H9 (cell line): Measurements from ENCODE around the gene ARL5A. TPM values are rescaled to one million over a fixed set of nuclear protein-coding genes. Genes with fewer than 3 reads are reported as not detected.

Experiments used
- DNase-seq: peaks from one replicate; pipeline ENCODE4 v3.0.0-alpha.2; 2017
- H2AFZ ChIP-seq: one replicate; pipeline ENCODE4 v1.6.1; 2013; ENCODE audit warnings: mild to moderate bottlenecking, low read length, control low read depth, moderate library complexity
- H2AK5ac ChIP-seq: 2 replicates; pipeline ENCODE4 v1.6.1; 2013; ENCODE audit warnings: low read length, control low read depth, mixed read lengths; ENCODE audit not compliant: insufficient read length
- H2BK120ac ChIP-seq: one replicate; pipeline ENCODE4 v1.6.1; 2013; ENCODE audit warnings: low read depth, mild to moderate bottlenecking, low read length, control low read depth, inconsistent platforms; ENCODE audit not compliant: poor library complexity, severe bottlenecking
- H2BK12ac ChIP-seq: 2 replicates; pipeline ENCODE4 v1.6.1; 2013; ENCODE audit warnings: low read length, control low read depth, mixed read lengths, low read depth; ENCODE audit not compliant: insufficient read length
- H2BK15ac ChIP-seq: 2 replicates; pipeline ENCODE4 v1.6.1; 2013; ENCODE audit warnings: low read depth, low read length, control low read depth
- H2BK20ac ChIP-seq: one replicate; pipeline ENCODE4 v1.6.1; 2013; ENCODE audit warnings: low read depth, mild to moderate bottlenecking, low read length, control low read depth, inconsistent platforms; ENCODE audit not compliant: poor library complexity, severe bottlenecking
- H2BK5ac ChIP-seq: 2 replicates; pipeline ENCODE4 v1.6.1; 2013; ENCODE audit warnings: low read length, control low read depth, mixed read lengths; ENCODE audit not compliant: insufficient read length
- H3K14ac ChIP-seq: 2 replicates; pipeline ENCODE4 v1.6.1; 2013; ENCODE audit warnings: low read length, control low read depth; ENCODE audit not compliant: insufficient read depth
- H3K18ac ChIP-seq: 2 replicates; pipeline ENCODE4 v1.6.1; 2013; ENCODE audit warnings: low read depth, mild to moderate bottlenecking, mixed read lengths, low read length, control low read depth; ENCODE audit not compliant: insufficient read length
- H3K23ac ChIP-seq: 2 replicates; pipeline ENCODE4 v1.6.1; 2013; ENCODE audit warnings: low read length, control low read depth, mixed read lengths, low read depth; ENCODE audit not compliant: insufficient read length
- H3K23me2 ChIP-seq: 2 replicates; pipeline ENCODE4 v1.6.1; 2013; ENCODE audit warnings: low read depth, mild to moderate bottlenecking, mixed read lengths, low read length, control low read depth; ENCODE audit not compliant: insufficient read length, poor library complexity, severe bottlenecking
- H3K27ac ChIP-seq: 2 replicates; pipeline ENCODE4 v1.5.1; 2013; ENCODE audit warnings: low read length, control low read depth, mixed read lengths, low read depth; ENCODE audit not compliant: insufficient read length
- H3K27me3 ChIP-seq: 2 replicates; pipeline ENCODE4 v1.6.1; 2013; ENCODE audit warnings: low read length, control low read depth, inconsistent platforms; ENCODE audit not compliant: insufficient read depth
- H3K4ac ChIP-seq: 2 replicates; pipeline ENCODE4 v1.6.1; 2013; ENCODE audit warnings: low read depth, mild to moderate bottlenecking, control low read depth, inconsistent platforms, low read length, moderate library complexity
- H3K4me1 ChIP-seq: 2 replicates; pipeline ENCODE4 v1.6.1; 2013; ENCODE audit warnings: low read length, control low read depth, inconsistent platforms; ENCODE audit not compliant: insufficient read depth
- H3K4me2 ChIP-seq: 2 replicates; pipeline ENCODE4 v1.6.1; 2013; ENCODE audit warnings: low read length, control low read depth, mixed read lengths; ENCODE audit not compliant: insufficient read length, insufficient read depth
- H3K56ac ChIP-seq: 2 replicates; pipeline ENCODE4 v1.6.1; 2013; ENCODE audit warnings: low read depth, mild to moderate bottlenecking, mixed read lengths, low read length, control low read depth; ENCODE audit not compliant: insufficient read length
- H3K79me1 ChIP-seq: 2 replicates; pipeline ENCODE4 v1.6.1; 2013; ENCODE audit warnings: low read depth, mild to moderate bottlenecking, moderate library complexity, low read length, control low read depth, inconsistent platforms; ENCODE audit not compliant: insufficient read depth, poor library complexity, severe bottlenecking
- H3K79me2 ChIP-seq: 2 replicates; pipeline ENCODE4 v1.6.1; 2013; ENCODE audit warnings: low read length, control low read depth, inconsistent platforms; ENCODE audit not compliant: insufficient read depth
- H3K9ac ChIP-seq: 2 replicates; pipeline ENCODE4 v1.6.1; 2013; ENCODE audit warnings: low read length, control low read depth, mixed read lengths; ENCODE audit not compliant: insufficient read length; ENCODE audit errors: extremely low read depth
- H3K9me3 ChIP-seq: one replicate; pipeline ENCODE4 v1.6.1; 2013; ENCODE audit warnings: low read depth, low read length, inconsistent platforms; ENCODE audit not compliant: control insufficient read depth
- H3T11ph ChIP-seq: one replicate; pipeline ENCODE4 v1.6.1; 2013; ENCODE audit warnings: mild to moderate bottlenecking, low read length, control low read depth, inconsistent platforms
- H4K20me1 ChIP-seq: one replicate; pipeline ENCODE4 v1.6.1; 2013; ENCODE audit not compliant: control insufficient read depth, insufficient read length, insufficient read depth
- H4K5ac ChIP-seq: 2 replicates; pipeline ENCODE4 v1.6.1; 2013; ENCODE audit warnings: low read depth, mild to moderate bottlenecking, mixed read lengths, low read length, control low read depth; ENCODE audit not compliant: insufficient read length
- H4K8ac ChIP-seq: replicated peaks from 2 replicates; pipeline ENCODE4 v1.6.1; 2013; ENCODE audit warnings: low read length, control low read depth, mixed read lengths, low read depth; ENCODE audit not compliant: insufficient read length
- H4K91ac ChIP-seq: 2 replicates; pipeline ENCODE4 v1.6.1; 2013; ENCODE audit warnings: low read depth, mild to moderate bottlenecking, moderate library complexity, mixed read lengths, low read length, control low read depth; ENCODE audit not compliant: insufficient read length
- H3K27ac Mint-ChIP-seq, 3 experiments: 2 replicates in 2 of 3; 3 replicates in 1 of 3; pipeline ENCODE4 v1.8.0; 2020 to 2021; ENCODE audit warnings: mixed read lengths in 3 of 3, mild to moderate bottlenecking in 1 of 3, moderate library complexity in 1 of 3
- H3K27me3 Mint-ChIP-seq: 2 replicates; pipeline ENCODE4 v1.8.0; 2021; ENCODE audit warnings: low read depth, mild to moderate bottlenecking, moderate library complexity, mixed read lengths
- H3K36me3 Mint-ChIP-seq, 3 experiments: 2 replicates in 2 of 3; 3 replicates in 1 of 3; pipeline ENCODE4 v1.8.0; 2020 to 2021; ENCODE audit warnings: low read depth in 3 of 3, mixed read lengths in 3 of 3; ENCODE audit not compliant: insufficient read depth in 1 of 3
- H3K4me1 Mint-ChIP-seq, 2 experiments: 2 replicates each; pipeline ENCODE4 v1.8.0; 2020; ENCODE audit warnings: mixed read lengths in 2 of 2
- H3K4me3 Mint-ChIP-seq, 2 experiments: 2 replicates in 1 of 2; 3 replicates in 1 of 2; pipeline ENCODE4 v1.8.0; 2020 to 2021; ENCODE audit warnings: mild to moderate bottlenecking in 2 of 2, mixed read lengths in 2 of 2, moderate library complexity in 1 of 2
- H3K9me3 Mint-ChIP-seq, 2 experiments: 2 replicates in 1 of 2; 3 replicates in 1 of 2; pipeline ENCODE4 v1.8.0; 2020; ENCODE audit warnings: mild to moderate bottlenecking in 2 of 2, mixed read lengths in 2 of 2, moderate library complexity in 1 of 2
- CTCF ChIP-seq: fragments of 200-600 bp; sonication (generic); conservative IDR thresholded peaks from 3 replicates; pipeline ENCODE4 v1.8.0; 2021; ENCODE audit warnings: antibody characterized with exemption, mild to moderate bottlenecking
- WGBS: extraction: QIAGEN DNeasy Blood & Tissue Kit; methylation state at CpG from one replicate; pipeline ENCODE4 v1.1.7; 2013; ENCODE audit warnings: missing lambda C conversion rate, low lambda C conversion rate, mixed read lengths; ENCODE audit not compliant: insufficient read length; ENCODE audit errors: extremely low coverage; 5-methylcytosine and 5-hydroxymethylcytosine counted together
- total RNA-seq: library from RNA; stranded (reverse); gene quantifications from 2 replicates; pipeline ENCODE4 v1.2.1, GENCODE V29; 2021

ARL5A gene
- total RNA-seq, 1 experiment from 2014 or later: 66.7 TPM

- H3K27me3 Mint-ChIP-seq: no peaks in the 10 kb centered on the region
These were observed 23.5 kb upstream of the ARL5A start for GRCh38 chr2:151851761-151852160.

More at GRCh38 chr2:151851761-151852160, 23.5 kb upstream of the ARL5A start:
- Mint-ChIP-seq H3K36me3 (no peaks in the 10 kb centered on the region), H3K4me3 (no peak overlapping the region), H3K4me1 (0 out of 4 replicates have a peak, but pooled peaks cover 4 to 5% of the 10 kb centered on the region in 2 experiments), H3K9me3 (no peaks in the 10 kb centered on the region), H3K27ac (no peak overlapping the region)
- no peak overlapping the region for H3K56ac ChIP-seq
- no peak overlapping the region for H4K91ac ChIP-seq
- H4K8ac ChIP-seq: no peak overlapping the region
- no peak overlapping the region for H2BK12ac ChIP-seq
- no peak overlapping the region for H3K4ac ChIP-seq
- no peak for DNase-seq
- H3K4me2 ChIP-seq: no peak overlapping the region
- no peak overlapping the region for H2AK5ac ChIP-seq
- H3K18ac ChIP-seq: no peak overlapping the region
- H3K27ac ChIP-seq: no peak overlapping the region
- no peak overlapping the region for H3K9ac ChIP-seq
- no peaks in the 10 kb centered on the region for H4K20me1 ChIP-seq
- no peak overlapping the region for H2AFZ ChIP-seq
- H3K79me1 ChIP-seq: no peaks in the 10 kb centered on the region
- H3K23me2 ChIP-seq: no peaks in the 10 kb centered on the region
- no peak overlapping the region for H2BK5ac ChIP-seq
- H3K23ac ChIP-seq: no peak overlapping the region
- no peak for TF ChIP-seq CTCF
- H3K4me1 ChIP-seq: no peaks in the 10 kb centered on the region
- H3T11ph ChIP-seq: no peak overlapping the region
- H3K79me2 ChIP-seq: no peaks in the 10 kb centered on the region
- no peak overlapping the region for H2BK15ac ChIP-seq
- no peaks in the 10 kb centered on the region for H3K9me3 ChIP-seq
- H2BK120ac ChIP-seq: no peak overlapping the region
- no peaks in the 10 kb centered on the region for H3K27me3 ChIP-seq
- H3K14ac ChIP-seq: no peak overlapping the region
- no CpG with 5 or more reads among the region's 3 CpGs for WGBS
- H4K5ac ChIP-seq: no peak overlapping the region
- no peak overlapping the region for H2BK20ac ChIP-seq
